ENCODE measurements around the gene CTNNA1.
"Not testable (repeated sequence)": the region's sequence is repeated elsewhere in the genome, so short reads cannot be mapped to it uniquely, and the experiment has no call there.

CTNNA1 gene

DNA sequence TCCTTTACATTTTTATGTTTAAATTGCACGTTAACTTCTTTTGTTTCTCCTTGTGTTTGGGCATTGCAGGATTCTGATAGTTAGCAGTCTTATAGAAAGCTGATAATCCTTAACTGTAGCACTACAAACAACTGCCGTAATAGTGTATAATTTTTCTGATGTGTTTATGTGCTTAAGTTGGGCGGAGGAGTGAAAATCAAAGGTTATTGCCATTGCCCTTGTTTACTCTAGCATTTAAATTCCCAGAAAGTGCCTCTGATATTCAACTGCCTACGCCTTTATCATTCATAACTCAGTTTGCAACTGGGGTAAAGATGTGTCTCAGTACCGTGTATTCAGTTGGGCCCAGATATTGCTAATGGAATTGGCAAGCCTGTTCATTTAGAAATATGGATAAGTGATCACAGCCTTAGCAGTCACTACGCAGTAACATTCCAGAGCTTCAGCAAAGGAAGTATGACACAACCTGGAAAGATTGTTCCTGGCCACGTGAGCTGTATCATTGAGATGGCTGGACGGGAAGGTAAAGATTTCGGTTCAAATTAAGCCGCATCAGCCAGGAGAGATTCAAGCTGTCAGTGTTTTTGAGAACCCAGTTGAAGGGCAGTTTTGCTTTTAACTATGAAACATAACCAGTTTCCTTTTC is 150.0 kb downstream of the CTNNA1 start:
- no peak for DNase-seq

- DNase-seq, result no peak
Measured at GRCh38 chr5:138905541-138905940, 152.3 kb downstream of the CTNNA1 start.

DNA sequence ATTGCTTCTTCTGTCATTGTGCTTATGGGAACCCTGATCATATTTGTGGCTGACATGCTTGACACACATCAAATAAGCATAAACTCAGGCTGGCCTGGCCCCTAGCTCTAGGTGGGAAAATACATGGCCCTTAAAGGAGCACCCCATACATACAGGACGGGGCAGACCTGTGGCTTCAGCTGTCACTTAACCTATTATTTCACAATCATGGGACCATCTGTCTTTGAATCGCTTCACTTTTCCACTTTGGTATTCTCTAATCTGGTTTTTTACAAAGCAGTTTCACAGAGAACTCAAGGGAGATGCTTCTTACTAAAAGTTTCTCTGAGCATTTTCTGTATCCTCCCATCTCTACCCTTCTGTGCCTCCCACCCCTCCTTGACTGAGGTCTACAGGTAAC is 156.5 kb downstream of the CTNNA1 start:
- no peak for DNase-seq

DNA sequence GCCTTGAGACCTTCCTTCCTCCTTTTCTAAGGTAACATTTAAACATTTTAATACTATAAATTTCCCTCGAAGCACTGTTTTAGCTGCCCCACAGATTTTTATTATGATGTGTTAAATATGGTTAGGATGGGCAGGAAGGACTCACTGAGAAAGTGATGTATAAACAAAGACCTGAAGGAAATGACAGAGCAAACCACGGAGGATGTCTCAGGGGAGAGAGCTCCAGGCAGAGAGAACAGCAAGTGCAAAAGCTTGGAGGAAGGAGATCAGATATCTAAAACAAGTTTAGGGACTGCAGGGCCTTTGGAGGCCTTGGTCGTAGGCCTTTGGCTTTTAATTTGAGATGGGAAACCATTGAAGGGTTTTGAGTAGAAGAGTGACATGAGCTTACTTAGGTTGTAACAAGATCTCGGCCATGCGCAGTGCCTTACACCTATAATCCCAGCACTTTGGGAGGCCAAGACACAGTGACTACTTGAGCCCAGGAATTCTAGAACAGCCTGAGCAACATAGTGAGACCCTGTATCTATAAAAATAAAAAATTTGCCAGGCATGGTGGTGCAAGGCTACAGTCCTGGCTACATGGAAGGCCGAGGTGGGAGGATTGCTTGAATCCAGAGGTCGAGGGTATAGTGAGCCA is 157.4 kb downstream of the CTNNA1 start:
- peak; percentile 26 for DNase-seq

DNA sequence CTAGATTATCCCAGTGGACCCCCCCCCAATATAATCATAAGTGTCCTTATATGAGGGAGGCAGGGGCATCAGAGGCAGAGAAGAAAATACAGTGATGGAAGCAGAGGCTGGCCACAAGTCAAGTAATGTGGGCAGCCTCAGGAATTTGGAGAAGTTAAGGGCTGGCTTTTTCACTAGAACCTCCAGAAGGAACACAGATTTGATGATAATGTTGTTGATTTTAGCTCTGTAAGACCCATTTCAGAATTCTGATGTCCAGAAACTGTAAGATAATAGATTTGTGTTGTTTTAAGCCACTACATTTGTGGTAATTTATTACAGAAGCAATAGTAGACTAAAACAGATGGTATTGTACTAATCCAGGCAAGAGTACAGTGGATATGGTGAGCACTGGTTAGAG is 158.2 kb downstream of the CTNNA1 start:
- DNase-seq, result no peak

- DNase-seq, result no peak
Measured at GRCh38 chr5:138912093-138912492, 158.9 kb downstream of the CTNNA1 start.

DNA sequence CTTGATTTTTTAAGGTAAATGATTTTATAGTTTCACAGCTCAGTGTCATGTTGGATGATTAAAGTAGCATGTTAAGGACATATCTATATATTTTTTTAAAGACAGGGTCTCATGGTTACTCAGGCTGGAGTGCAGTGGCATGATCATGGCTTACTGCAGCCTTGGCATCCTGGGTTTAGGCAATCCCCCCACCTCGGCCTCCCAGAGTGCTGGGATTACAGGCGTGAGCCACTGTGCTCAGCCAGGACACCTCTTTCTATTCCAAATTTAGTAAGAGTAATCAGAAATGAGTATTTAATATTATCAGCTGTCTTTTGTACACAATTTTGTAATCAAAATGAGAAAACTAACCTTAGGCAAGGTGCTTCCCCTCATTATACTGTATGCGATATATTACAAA is 160.5 kb downstream of the CTNNA1 start:
- DNase-seq, result no peak

GRCh38 chr5:138914338-138914737 is 161.1 kb downstream of the CTNNA1 start:
- DNase-seq, result no peak

- DNase-seq, result no peak
Measured at GRCh38 chr5:138918686-138919085, 165.5 kb downstream of the CTNNA1 start.

DNA sequence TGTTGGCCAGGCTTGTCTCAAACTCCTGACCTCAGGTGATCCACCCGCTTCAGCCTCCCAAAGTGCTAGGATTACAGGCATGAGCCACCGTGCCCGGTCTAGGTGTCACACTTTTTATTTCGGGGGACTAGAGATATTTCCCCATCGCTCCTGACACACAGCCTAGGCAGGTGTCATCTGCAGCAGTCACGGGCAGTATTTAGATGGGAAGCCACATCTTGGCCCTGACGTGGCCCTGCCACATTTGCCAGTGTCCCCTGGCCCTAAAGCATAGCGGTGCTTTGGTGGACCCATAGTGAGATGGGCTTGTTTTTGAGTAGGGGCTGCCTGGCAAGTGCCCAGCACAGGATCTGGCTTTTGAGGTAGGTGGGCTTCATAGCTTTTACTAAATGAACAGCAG is 167.0 kb downstream of the CTNNA1 start:
- no peak for DNase-seq

GRCh38 chr5:138921362-138921761 is 168.1 kb downstream of the CTNNA1 start:
- DNase-seq, result not testable (repeated sequence)

DNA sequence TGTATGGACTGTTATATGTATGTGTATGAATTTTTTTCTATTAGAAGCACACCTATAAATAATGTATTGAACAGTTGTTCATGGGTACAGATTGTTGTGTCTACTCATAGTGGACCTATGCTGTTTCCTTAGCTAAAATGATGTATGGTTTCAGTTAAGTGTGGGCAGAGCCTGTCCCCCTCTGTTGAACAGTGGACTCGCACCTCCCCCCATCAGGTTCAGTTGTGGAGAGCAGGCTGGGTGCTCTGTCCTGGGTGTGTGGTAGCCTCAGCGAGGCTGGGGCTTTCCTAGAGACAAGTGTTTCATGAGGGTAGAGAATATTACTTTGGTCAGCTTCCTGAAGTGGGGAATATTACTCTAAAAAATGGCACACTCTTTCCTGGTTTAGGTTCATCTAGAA is 169.3 kb downstream of the CTNNA1 start:
- DNase-seq, result no peak

- DNase-seq, result no peak
Measured at GRCh38 chr5:138925090-138925635, 171.9 kb downstream of the CTNNA1 start.

GRCh38 chr5:138926257-138926656 is 173.0 kb downstream of the CTNNA1 start:
- no peak for DNase-seq

GRCh38 chr5:138926688-138927448 is 173.6 kb downstream of the CTNNA1 start:
- no peak for DNase-seq

GRCh38 chr5:138927544-138927943 is 174.3 kb downstream of the CTNNA1 start:
- DNase-seq, result no peak

GRCh38 chr5:138927979-138928378 is 174.8 kb downstream of the CTNNA1 start:
- DNase-seq, result no peak

- no peak for DNase-seq
Measured at GRCh38 chr5:138929571-138929955, 176.3 kb downstream of the CTNNA1 start.

GRCh38 chr5:138930371-138931097 is 177.3 kb downstream of the CTNNA1 start:
- DNase-seq, result no peak

- no peak for DNase-seq
Measured at GRCh38 chr5:138932171-138932810, 179.1 kb downstream of the CTNNA1 start.

- DNase-seq, result no peak
Measured at GRCh38 chr5:138933522-138934290, 180.5 kb downstream of the CTNNA1 start.

- no peak for DNase-seq
Measured at GRCh38 chr5:138934971-138935370, 181.7 kb downstream of the CTNNA1 start.

Data from activated CD4-positive, alpha-beta T cell treated with anti-CD3 and anti-CD28 coated beads, Interleukin-2, Interleukin-6, amounts not matched to agents 100 ng/mL and 50 ng/mL, durations not matched to agents 16 hours and 8 hours (primary cell).